ENCODE measurements around the gene RAPGEF6. TPM values are rescaled to one million over a fixed set of nuclear protein-coding genes. Genes with fewer than 3 reads are reported as not detected.
A peak's percentile ranks its signal among the peaks of the same experiment; 100 is the strongest.

Gene RAPGEF6
- total RNA-seq: 22.9 TPM

DNA sequence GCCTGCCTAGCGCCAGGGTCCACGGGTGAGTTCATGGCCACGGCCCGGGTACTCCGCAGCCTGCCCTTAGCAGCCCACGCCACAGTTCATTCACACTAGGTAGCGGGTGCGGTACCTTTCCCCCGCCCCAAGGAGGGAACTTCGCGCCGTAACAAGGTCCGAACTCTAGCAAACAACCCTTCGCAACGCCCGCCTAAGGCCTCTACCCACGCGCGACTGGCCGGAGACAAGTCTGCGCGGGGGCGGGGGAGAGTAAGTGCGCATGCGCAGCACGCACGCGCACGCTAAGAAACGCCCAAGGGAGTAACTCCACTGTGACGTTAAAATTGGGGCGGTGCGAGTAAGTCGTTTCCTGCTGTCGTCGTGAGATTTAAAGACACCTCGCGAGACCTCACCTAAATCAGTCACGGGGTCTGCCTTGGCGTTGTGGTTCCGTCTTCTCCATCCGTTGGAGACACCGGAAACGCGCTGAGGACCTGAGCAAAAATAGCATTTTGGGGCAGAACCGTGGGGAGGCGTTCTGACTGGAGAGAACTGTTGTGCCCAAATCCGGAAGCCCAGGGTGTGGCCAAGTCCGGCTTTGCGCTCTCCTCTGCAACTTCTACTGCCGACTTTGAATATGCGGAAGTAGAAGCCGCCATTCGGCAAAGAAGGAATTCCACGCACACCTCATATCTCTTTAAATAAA, at the start of gene RAPGEF6:
Gene RAPGEF6 (minus strand): TSS at position 234 of the 688 bp plus-strand sequence. CDS start 199 bp downstream, at position 35.
- Histone ChIP-seq H3K36me3 (no peaks in the 10 kb centered on the region), H3K27ac (peak within 1 kb of the TSS; percentile 99), H3K4me1 (peaks cover 9 to 14% of the 10 kb centered on the region in 2 donors), H3K9me3 (no peaks in the 10 kb centered on the region), H3K27me3 (no peaks in the 10 kb centered on the region), H3K4me3 (peak within 1 kb of the TSS; percentile 70 to 95)
- no peak for TF ChIP-seq CTCF (IDR thresholded peaks at IDR 0.05)
- DNase-seq (ENCODE audit: low spot score in 2 of 2): peak; percentile 98 to 100
- intact Hi-C loops (cut with DNase I): loop anchor here (1.0 to 10.0 kb wide), 5 partner anchors 48 to 620 kb away; partner anchors contain the start of genes FNIP1, HINT1 and PDLIM4

GRCh38 chr5:131684595-131684994, 49.6 kb upstream of the RAPGEF6 start:
- intact Hi-C loops (cut with DNase I): no loop called here
- DNase-seq (ENCODE audit: low spot score in 2 of 2): no peak
- no peak for TF ChIP-seq CTCF (IDR thresholded peaks at IDR 0.05)

GRCh38 chr5:131684051-131684450, 49.0 kb upstream of the RAPGEF6 start:
- peaks cover 6 to 10% of the 10 kb centered on the region in 2 donors for H3K36me3 ChIP-seq
- H3K4me1 ChIP-seq: peaks cover 0 to 3% of the 10 kb centered on the region in 2 donors
- H3K27me3 ChIP-seq: no peaks in the 10 kb centered on the region
- H3K9me3 ChIP-seq: no peaks in the 10 kb centered on the region
- intact Hi-C loops (cut with DNase I): no loop called here
- DNase-seq (ENCODE audit: low spot score in 2 of 2): no peak
- no peak overlapping the region for H3K27ac ChIP-seq
- TF ChIP-seq CTCF (IDR thresholded peaks at IDR 0.05): no peak
- no peak overlapping the region for H3K4me3 ChIP-seq

More at GRCh38 chr5:131684595-131684994, 49.6 kb upstream of the RAPGEF6 start:
- no peaks in the 10 kb centered on the region for H3K9me3 ChIP-seq
- H3K27ac ChIP-seq: peak overlapping the region in 1 of 2 donors; percentile 31
- no peaks in the 10 kb centered on the region for H3K27me3 ChIP-seq
- no peak overlapping the region for H3K4me3 ChIP-seq
- peaks cover 6 to 10% of the 10 kb centered on the region in 2 donors for H3K36me3 ChIP-seq
- peaks cover 0 to 3% of the 10 kb centered on the region in 2 donors for H3K4me1 ChIP-seq

DNA sequence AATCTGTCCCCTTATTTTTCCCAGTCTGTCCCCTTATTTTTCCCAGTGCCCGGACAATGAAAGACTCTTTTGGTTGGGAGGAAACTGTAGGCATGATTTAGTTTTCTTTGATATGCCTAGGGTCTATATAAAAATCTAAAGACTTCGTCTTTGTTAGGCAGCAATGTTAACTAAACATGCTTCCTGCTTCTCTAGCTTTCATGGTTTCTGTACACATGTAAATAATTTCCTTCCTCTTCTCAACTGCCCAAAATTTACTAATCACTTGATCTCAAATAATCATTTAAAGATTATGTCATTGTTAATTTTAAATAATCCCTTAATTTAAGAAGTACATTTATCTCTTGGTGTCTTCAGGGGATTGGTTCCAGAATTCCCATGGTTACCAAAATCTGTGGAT, 47.8 kb upstream of the RAPGEF6 start:
- H3K27ac ChIP-seq: no peak overlapping the region
- no peak overlapping the region for H3K4me3 ChIP-seq
- H3K4me1 ChIP-seq: peaks cover 0 to 3% of the 10 kb centered on the region in 2 donors
- peaks cover 6 to 21% of the 10 kb centered on the region in 2 donors for H3K36me3 ChIP-seq
- H3K27me3 ChIP-seq: no peaks in the 10 kb centered on the region
- no peak for TF ChIP-seq CTCF (IDR thresholded peaks at IDR 0.05)
- no peaks in the 10 kb centered on the region for H3K9me3 ChIP-seq
- DNase-seq (ENCODE audit: low spot score in 2 of 2): no peak
- intact Hi-C loops (cut with DNase I): no loop called here

DNA sequence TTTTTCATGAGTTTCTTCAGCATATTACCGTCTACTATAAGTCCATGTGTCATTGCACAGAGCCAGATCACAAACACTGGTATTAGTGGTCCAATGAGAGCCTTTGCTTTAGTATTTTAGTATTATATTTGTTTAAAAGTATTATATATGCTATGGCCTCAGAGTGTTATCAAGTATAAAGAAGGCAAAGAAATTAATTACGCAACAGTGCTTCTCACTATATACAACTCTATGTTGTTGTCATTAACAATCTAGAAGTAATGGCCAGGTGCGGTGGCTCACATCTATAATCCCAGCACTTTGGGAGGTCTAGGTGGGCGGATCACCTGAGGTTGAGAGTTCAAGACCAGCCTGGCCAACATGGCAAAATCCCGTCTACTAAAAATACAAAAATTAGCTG, 47.1 kb upstream of the RAPGEF6 start:
- no peaks in the 10 kb centered on the region for H3K4me1 ChIP-seq
- no peak for TF ChIP-seq CTCF (IDR thresholded peaks at IDR 0.05)
- intact Hi-C loops (cut with DNase I): no loop called here
- no peak for DNase-seq (ENCODE audit: low spot score in 2 of 2)
- peaks cover 6 to 28% of the 10 kb centered on the region in 2 donors for H3K36me3 ChIP-seq
- no peaks in the 10 kb centered on the region for H3K9me3 ChIP-seq
- H3K27me3 ChIP-seq: no peaks in the 10 kb centered on the region
- no peak overlapping the region for H3K4me3 ChIP-seq
- no peak overlapping the region for H3K27ac ChIP-seq
